NCI-H446 treated with DMSO at 0.1 percent for 48 hours (cell line): ENCODE measurements around the gene CCDC167.

Experiments used
- DNase-seq: peaks from one replicate; lab custom pipeline; 2025; lab: John Stamatoyannopoulos, UW

The CCDC167 gene

DNA sequence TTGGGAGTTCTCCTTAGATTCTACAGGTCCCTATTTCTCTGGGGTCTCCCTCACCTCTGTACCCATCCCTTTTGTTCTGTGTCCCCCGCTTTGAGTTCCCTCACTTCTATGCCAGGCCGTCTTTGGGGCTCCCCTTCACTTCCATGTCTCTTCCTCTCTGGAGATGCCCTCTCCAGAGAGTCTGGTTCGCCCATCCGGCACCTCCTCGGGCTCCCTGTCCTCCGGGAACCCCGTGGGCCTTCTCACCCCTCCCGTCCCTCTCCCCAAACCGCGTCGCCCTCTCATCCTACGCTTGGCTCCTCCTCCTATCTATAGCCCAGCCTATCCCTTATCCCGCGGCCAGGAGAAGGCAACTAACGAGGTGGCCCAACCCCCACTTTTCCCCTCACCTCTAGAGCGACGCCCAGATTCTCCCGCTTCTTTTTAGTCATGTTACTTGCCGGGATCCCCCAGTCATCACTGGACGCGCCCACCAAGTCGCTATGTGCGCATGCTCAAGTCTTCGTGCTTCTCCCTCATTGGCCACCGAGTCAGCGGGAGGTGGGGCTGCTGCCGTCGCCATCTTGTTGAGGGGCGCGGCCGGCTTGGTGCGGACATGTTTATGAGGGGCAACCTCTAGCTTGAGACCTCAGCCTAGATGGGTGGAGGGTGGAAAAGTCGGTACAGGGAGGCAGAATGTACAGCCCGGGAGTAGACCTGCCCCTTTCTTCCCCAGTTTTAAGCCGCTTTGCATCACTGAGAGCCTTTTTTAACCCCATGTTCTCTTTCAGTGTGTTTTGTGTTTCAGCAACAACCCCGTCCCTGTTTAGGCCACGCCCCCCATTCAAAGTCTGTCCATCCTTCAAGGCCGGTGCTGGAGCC, at the start of gene CCDC167:
CCDC167 (minus strand) TSS at position 461 of the 861 bp plus-strand sequence; CDS start at position 431, 30 bp downstream.
- DNase-seq: peak; percentile 99

DNA sequence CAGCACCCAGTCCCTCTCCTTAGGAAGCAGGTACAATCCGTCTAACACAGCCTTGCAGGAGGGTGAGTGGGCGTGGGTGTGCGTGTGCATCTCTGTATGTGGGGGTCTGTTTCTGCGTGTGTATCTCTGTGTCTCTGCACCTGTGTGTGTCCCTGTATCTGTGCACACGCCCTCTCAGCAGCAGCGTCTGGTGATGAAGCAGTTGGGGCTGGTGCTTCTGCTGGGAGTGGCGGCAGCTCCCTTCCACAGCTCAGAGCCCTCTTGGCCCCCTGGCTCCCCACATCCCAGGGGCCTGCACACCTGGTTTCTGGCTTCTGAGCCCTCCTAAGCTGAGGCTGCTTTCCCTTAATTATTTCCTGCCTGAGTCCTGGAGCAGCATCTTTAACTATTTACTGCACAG, 49.5 kb upstream of the CCDC167 start:
- DNase-seq: no peak

DNA sequence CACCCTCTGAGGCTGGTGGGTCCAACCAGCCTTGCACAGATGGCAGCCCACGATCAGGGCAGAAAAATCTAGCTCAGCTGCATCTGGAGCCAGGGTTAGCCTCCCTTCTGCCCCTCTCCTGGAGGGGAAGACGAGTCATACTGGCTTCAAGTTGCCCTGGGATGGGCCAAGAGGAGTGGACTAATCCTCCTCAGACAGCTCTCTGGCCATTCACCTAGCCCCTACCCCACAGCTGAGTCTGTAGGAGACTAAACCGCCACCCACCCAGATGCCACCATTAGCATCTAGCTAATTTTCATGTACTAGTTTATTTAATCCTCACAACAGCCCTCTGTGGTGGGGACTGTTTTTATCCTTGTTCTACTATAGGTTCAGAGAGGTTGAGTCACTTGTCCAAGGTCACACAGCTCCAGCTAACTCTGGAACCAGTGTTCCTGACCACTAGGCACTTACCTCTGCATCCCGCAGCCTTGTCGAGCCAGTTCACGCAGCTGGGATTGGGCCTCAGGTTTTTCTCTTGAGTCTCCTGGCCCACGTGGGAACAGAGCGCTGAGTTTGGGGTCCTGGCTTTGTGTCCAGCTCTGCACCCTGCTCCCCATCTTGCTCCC, 48.5 kb upstream of the CCDC167 start:
- no peak for DNase-seq

DNA sequence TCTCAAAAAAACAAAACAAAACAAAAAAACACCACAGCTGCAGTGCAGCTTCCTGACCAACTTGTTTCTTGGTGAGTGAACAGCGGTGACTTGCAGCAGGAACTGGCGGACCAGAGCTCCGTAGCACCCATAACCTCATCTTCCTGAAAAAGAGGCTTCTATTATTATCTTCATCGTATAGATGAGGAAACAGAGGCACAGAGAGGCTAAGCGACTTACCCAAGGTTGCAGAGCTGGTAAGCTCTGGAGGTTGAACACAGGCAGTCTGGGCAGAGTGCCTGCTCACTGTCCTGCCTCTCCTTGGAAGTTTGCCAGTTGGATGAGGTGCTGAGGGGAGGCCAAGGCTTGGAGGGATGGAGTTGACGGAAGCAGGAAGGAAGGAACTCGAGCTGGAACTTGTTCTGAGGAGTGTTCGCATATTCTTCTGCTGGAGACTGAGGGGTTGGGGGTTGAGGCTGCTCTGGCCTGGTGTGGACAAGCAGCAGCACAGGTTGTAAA, 47.9 kb upstream of the CCDC167 start:
- DNase-seq: peak; percentile 94

DNA sequence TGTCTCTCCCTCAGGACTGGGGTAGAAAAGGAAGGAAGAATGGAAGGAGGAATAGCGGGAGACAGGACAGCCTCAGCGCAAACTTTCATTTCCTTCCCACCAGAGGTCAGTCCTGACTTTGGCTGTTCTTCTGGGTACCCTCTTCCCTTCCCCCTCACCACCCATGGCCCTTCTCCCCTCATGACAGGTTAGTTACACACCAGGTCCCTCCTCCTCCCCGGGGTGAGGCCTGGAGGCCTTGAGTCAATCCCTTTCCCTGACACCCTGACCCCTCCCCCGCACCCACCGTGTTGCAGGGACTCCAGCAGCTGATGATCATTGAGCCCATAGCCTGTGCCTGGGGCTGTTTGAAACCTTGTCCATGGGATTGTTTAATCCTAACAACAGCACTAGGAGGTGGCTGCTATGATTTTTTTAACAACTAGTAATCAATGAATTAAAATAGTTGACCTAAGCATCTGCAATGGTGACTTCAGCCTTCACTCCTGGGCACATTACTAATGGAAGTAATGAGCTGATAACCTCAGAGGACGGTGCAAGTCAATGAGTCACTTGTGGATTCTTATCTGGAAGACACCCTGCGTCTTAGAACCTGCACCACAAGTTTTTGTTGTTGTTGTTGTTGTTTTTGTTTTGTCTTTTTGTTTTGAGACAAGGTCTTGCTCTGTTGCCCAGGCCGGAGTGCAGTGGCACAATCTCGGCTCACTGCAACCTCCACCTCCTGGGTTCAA, 46.6 kb upstream of the CCDC167 start:
- no peak for DNase-seq

DNA sequence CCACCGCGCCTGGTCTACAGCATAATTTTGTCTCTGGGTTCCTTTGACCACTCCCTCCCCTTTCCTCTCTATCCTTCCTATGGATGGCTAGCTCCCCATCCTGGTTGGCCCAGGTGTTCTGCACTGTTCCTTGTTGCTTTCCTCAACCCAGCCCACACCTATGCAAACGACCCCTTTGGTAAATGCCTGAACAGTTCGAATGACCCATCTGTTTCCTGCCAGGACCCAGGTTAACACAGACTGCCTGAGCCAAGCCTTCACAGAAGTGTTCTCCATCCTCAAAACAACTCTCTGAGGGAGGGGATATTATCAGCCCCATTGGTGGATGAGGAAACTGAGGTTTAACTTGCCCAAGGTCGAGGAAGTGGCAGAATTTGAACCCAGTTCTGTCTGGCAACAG, 44.8 kb upstream of the CCDC167 start:
- no peak for DNase-seq

DNA sequence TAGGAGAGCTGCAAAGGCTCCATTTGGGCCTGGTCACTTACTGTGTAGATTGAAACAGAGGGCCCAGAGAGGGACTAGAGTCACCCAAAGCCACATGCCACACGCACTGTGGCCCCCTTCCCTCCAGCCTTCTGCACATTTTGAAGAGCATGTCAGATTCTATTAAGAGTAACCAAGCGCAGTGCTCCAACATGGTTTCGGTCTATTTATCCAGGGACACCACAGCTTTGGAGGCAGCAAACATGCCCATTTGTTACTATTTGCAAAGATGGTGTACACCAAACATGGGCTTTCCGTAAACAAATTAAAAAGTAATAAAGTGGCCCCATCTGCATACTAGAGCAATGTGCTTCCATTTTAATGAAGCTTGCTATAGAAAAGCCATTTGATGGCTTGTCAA, 43.7 kb upstream of the CCDC167 start:
- no peak for DNase-seq

DNA sequence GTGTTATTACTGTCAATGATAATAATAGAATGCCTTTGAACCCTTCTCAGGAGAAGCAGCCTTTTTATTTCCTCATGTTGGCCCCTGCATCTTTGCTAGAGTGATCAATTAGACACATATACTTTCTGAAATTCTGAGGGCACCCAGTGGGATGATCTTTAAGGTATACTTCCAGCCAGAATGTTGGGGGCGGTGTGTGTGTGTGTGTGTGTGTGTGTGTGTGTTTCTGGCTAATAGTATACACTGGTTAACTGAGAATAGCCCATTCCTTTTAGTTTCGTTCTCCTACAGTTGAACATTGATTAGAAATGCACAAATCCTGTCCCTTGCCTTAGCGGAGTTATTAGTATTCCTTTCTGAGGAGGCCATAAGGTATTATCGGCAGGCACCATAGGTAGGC, 41.7 kb upstream of the CCDC167 start:
- DNase-seq: no peak

DNA sequence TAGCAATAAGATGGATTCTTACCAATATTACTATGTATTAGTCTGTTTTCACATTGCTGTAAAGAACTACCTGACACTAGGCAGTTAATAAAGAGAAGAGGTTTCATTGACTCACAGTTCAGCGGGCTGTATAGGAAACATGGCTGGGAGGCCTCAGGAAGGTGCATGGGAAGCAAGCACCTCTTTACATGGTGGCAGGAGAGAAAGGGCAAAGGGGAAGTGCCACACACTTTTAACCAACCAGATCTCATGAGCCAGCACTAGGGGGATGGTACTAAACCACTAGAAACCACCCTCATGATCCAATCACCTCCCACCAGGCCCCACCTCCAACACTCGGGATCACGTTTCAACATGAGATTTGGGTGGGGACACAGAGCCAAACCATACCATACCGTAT, 40.7 kb upstream of the CCDC167 start:
- no peak for DNase-seq

DNA sequence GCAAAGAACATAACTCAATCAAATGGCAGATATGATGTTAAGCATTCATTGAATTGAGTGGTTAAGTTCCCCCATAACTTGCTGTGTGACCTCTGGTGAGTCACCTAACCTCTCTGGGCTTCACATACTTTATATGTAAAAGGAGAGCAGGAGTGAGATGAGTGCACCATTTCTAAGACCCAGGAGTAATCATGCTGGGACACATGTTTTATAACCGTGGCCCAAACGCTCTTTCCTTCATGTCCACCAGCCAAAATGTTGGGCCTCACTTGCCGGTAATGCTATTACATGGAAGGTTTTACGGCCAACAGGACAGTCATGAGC, 40.3 kb upstream of the CCDC167 start:
- DNase-seq: no peak

DNA sequence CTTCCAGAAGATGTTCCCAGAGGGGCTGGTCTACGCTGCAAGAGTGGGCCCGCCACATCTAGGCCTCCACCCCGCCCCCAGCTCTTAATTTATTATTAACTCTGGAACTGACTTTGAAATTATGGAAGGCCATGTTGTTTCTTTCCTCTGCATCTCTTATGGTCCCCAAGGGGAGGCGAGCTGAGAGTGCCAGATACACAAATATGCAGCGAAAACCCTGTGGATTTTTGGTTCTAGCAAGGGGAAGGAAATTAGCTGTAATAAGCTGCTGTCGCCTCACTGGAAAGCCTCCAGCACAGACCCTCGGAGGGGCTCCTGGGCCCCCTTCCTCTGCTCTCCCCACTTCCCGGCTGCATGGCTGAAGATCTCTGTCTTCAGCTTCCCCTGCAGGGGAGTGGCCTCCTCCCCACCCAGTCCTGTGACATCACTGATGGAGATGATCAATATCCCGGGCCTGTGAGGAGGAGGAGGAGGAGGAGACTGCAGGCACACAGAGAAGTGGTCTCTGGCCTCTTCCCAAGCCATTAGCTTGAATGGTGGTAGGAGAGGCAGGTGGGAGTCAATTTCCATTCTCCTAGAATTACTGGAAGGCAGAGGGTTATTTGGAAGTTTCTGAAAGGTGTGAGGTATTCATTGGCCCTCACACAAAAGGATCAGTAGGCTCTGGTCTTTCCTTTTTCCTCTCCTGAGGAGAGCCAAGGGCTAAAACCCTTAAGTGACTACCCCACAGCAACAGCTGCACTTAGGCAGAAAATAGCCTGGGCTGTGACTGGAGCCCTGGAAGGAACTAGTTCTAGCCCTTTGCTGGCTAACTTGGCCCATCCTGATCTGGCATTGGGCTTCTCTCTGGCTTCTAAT, 39.7 kb upstream of the CCDC167 start:
- no peak for DNase-seq

DNA sequence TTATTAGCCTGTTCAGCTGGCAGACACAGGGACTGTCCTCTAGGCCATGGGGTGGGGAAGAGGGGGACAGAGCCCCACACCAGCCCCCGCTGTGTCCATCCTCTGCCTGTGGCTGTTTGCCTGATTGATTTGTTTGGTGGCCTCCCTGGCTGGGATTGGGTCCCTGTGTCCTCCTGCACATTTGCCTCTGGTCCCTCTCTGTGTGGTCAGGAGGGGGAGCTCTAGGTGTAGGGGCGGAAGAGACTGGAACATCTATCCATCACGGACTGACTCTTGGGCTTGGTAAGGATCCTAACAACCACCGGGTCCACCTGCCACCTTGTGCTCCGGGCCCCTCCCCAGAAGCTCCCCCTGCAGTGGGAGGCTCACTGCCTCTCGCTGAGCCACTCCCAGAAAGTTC, 38.4 kb upstream of the CCDC167 start:
- no peak for DNase-seq

DNA sequence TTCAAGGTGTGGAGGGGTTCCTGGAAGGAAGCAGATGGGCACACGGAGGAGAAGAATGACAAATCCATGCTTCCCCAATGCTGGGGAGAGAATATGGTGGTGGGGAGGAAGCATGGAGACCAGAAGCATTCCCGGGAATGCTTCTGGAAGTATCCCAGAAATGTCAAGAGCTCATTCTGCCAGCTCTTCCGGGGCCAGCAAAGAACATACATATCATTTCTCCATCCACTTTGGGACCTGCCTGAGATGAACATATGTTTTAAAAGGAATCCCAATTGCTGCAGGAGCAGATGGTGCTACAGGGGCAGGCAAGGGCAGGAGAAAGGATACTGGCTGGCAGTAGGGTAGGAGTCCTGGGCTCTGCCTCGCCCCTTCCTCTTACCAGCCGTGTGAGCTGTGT, 37.9 kb upstream of the CCDC167 start:
- peak; percentile 70 for DNase-seq

DNA sequence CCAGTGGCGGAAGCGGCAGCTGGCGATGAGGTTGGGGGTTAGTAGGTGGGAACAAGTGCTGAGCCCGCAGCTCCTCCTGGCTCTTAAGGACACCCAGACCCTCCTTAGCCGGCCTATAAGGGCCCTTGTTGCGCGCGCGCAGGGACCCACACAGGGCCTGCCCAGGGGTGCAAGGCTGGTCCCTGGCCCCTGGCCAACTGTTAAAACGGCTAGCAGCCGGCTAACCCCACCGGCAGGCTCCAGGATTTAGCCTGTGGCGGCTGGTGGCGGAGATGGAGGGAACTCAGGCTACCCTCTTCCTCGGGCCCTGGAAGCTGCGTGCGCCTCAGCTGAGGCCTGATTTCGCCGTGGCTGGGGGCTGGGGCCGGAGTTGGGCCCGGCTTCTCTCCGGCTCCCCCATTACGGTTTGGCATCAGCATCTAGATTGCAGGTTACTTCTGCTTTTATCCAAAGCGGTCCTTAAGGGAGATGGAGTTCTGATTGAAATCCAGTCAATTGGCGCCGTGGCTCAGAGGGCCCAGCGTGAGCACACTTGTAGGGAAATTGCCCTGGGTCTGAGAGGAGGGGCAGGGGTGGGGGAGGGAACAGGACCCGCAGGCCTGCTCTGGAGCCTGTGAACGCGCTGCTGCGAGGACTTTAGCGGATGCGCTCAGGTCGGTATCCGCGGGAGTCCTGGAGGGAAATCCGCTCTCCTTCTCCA, 36.9 kb upstream of the CCDC167 start:
- DNase-seq: no peak

DNA sequence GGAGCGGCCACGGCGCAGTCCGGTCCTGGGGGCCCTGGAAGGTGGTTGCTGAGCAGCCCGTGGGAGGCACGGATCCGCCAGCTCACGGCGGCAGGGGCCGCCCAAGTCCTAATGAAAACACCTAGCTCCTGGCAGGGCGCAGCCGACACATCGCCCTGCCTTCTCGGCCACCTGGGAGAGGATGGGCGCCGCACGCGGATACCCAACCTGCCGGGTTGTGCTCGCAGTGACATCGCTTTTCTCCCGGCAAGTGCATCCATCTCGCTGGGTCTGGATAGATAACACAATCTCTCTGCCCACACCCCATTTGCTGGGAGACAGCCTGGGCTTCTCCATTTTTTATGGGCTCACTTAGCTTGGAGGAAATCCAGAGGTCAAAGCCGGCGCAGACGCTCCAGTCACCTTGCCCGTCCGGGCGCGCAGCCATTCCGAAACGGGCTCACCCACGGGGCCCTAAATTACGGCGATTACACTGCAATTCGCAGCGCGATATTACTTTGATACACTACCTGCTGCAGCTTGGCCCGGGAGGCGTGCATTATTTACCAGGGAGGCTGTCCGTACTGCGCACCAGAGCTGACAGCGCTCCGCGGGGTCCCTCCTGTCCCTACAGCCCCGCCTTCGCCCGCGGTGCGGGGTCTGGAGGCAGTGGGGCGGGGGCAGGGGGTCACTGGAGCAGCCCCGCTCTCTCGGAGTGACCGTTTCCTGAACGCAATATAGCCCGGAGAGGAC, 36.2 kb upstream of the CCDC167 start:
- DNase-seq: no peak

DNA sequence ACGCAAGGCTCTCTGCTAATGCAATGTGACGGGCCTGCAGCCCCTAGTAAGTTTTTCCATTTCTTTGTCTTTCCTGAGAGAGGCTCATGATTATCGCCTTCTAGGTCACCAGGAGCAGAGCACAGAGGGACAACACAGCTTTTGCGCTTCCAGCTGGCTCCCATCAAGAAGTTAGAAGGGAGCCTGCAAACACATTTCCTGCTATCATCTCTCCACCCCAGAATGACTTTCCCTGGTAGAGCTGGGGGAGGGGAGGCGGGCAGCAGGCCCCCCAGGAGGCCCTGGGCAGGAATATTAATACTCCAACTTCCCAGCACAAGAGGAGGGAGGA, 35.7 kb upstream of the CCDC167 start:
- DNase-seq: no peak

DNA sequence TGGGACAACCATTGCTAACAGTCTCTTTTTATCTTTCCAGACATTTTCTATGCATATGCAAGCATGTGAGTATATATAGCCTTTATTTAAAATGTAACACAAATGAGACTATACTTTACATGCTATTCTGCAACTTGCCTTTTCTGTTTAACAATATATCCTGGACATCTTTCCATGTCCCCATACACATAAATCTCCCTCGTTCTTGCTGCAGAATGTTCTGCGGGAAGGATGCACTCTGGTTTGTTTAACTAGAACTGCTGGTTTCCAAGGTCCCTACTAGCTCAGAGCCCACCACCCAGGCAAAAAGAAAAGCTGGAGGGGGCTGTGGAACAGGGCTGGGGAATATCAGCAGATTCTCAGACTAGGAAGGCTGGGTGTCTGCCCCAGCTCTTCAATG, 35.2 kb upstream of the CCDC167 start:
- no peak for DNase-seq

DNA sequence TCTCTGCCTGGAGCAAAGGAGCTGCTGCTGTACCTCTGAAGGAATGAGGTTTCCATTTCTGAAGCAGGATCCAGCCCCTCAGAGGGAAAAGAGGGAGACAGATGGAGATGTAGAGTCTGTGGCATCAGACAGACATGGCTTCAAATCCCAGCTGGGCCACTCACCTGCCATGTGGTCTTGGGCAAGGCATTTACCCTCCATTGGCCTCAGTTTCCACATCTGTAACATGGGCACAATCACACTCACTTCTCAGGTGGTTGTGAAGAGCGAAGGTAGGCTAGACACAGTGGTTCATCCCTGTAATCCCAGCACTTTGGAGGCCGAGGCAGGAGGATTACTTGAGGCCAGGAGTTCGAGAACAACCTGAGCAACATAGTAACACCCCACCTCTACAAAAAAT, 32.4 kb upstream of the CCDC167 start:
- DNase-seq: no peak

DNA sequence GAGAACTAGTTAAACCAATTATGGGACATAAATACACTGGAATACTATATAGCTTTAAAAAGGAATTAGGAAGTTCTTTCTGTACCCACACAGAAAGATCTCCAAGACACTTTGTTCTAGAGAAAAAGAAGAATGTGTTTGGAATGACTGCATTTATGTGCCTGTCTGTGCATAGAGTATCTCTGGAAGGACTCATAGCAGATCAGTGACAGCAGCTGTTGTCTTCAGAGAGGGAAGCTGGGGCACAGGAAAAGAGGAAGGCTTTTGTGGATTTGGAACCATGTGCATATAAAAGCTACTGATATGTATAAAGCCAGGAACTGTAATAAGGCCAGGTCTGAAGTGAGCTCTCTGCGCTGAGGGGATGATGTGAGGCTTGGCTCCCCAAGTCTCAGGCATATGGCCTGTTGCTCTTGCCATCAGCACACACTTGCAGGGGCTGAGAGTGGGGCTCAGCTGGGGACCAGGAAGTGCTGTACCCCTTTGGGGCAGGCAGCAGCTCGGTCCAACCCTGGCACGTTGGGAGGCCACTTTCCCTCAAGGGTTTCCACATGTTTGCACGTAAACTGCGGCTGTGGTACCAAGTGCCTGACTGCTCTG, 31.8 kb upstream of the CCDC167 start:
- DNase-seq: no peak

DNA sequence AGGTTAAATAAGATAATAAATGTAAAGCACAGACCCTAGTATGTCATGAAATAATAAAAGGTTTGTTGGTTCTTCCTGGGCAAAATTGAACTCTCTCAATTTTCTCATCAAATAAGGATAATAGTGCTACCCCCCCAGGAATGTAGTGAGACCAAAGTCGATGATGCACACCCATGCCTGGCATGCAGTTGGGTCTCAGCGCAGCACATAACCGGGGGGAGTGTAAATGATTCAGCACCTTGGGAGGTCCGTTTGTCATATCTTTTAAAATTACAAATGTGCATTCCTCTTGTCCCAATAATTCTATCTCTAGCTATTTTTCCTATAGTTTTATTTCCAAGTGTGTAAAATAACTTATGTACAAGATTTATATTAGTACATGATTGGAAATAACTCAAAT, 31.3 kb upstream of the CCDC167 start:
- DNase-seq: no peak
